ENCODE measurements around the gene XCL1.
A peak's percentile ranks its signal among the peaks of the same experiment; 100 is the strongest.
"Not testable (repeated sequence)": the region's sequence is repeated elsewhere in the genome, so short reads cannot be mapped to it uniquely, and the experiment has no call there.

Gene XCL1

GRCh38 chr1:168572633-168573032 lies 3.8 kb upstream of the XCL1 start:
- no peak overlapping the region for H3K4me2 ChIP-seq (ENCODE audit: low read length)
- no peaks in the 10 kb centered on the region for H4K20me1 ChIP-seq (ENCODE audit: insufficient read depth, low read length)
- TF ChIP-seq, protein P1, sequence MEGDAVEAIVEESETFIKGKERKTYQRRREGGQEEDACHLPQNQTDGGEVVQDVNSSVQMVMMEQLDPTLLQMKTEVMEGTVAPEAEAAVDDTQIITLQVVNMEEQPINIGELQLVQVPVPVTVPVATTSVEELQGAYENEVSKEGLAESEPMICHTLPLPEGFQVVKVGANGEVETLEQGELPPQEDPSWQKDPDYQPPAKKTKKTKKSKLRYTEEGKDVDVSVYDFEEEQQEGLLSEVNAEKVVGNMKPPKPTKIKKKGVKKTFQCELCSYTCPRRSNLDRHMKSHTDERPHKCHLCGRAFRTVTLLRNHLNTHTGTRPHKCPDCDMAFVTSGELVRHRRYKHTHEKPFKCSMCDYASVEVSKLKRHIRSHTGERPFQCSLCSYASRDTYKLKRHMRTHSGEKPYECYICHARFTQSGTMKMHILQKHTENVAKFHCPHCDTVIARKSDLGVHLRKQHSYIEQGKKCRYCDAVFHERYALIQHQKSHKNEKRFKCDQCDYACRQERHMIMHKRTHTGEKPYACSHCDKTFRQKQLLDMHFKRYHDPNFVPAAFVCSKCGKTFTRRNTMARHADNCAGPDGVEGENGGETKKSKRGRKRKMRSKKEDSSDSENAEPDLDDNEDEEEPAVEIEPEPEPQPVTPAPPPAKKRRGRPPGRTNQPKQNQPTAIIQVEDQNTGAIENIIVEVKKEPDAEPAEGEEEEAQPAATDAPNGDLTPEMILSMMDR (IDR thresholded peaks at IDR 0.05; ENCODE audit: low read depth, low read length): no peak
- TF ChIP-seq EZH2phosphoT487 (IDR thresholded peaks at IDR 0.05; ENCODE audit: low read depth): no peak
- no peak overlapping the region for H3K27ac ChIP-seq (ENCODE audit: low read length)
- no peak overlapping the region for H3K9ac ChIP-seq (ENCODE audit: low read length)
- H3K79me2 ChIP-seq (ENCODE audit: low read length): no peaks in the 10 kb centered on the region
- peaks cover 5% of the 10 kb centered on the region for H3K4me1 ChIP-seq (ENCODE audit: low read length)
- H3K4me3 ChIP-seq (ENCODE audit: low read length): no peak overlapping the region
- no peaks in the 10 kb centered on the region for H3K9me3 ChIP-seq (ENCODE audit: insufficient read depth, low read length)
- no peaks in the 10 kb centered on the region for H3K36me3 ChIP-seq (replicated peaks; ENCODE audit: low read depth, low read length)
- H2AFZ ChIP-seq (ENCODE audit: low read depth, low read length): no peak overlapping the region
- peaks cover 52% of the 10 kb centered on the region for H3K27me3 ChIP-seq (ENCODE audit: low read depth, low read length)

DNA sequence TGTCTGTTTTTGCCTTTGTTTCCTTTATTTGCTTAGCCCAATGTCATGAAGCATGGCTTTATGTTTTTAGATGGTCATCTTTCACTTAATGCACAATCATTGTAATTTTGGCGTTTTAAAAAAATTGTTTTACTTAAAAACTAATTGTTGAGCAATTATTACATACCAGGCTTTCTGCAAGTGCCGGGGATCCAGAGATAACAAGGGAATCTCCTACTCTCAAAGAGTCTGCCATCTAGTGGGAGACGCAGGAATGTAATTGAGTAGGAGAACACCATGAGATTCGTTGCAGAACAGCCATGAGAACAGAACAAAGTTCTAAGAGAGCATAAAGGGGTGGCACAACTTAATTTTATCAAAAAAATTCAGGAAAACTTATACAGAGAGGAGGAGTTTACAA lies 2.2 kb upstream of the XCL1 start:
- not testable (repeated sequence) for H3K9me3 ChIP-seq (ENCODE audit: insufficient read depth, low read length); H3K4me1 ChIP-seq (ENCODE audit: low read length); H3K27ac ChIP-seq (ENCODE audit: low read length); H3K9ac ChIP-seq (ENCODE audit: low read length); H3K4me2 ChIP-seq (ENCODE audit: low read length); H4K20me1 ChIP-seq (ENCODE audit: insufficient read depth, low read length); H3K79me2 ChIP-seq (ENCODE audit: low read length); H3K4me3 ChIP-seq (ENCODE audit: low read length); H2AFZ ChIP-seq (ENCODE audit: low read depth, low read length); H3K36me3 ChIP-seq (replicated peaks; ENCODE audit: low read depth, low read length)
- TF ChIP-seq, protein P1 (IDR thresholded peaks at IDR 0.05; ENCODE audit: low read depth, low read length): peak; percentile 36; the same call in 1 of the 2 replicates
- H3K27me3 ChIP-seq (ENCODE audit: low read depth, low read length): peaks cover 47% of the 10 kb centered on the region

GRCh38 chr1:168578531-168579185 lies 2.3 kb downstream of the XCL1 start:
- H3K9me3 ChIP-seq (ENCODE audit: insufficient read depth, low read length); H3K79me2 ChIP-seq (ENCODE audit: low read length); H3K4me2 ChIP-seq (ENCODE audit: low read length); H3K9ac ChIP-seq (ENCODE audit: low read length); H3K4me3 ChIP-seq (ENCODE audit: low read length); H3K27ac ChIP-seq (ENCODE audit: low read length); H4K20me1 ChIP-seq (ENCODE audit: insufficient read depth, low read length); H3K4me1 ChIP-seq (ENCODE audit: low read length); H2AFZ ChIP-seq (ENCODE audit: low read depth, low read length); H3K36me3 ChIP-seq (replicated peaks; ENCODE audit: low read depth, low read length): not testable (repeated sequence)
- peaks cover 14% of the 10 kb centered on the region; the same call in 1 of the 2 replicates for H3K27me3 ChIP-seq (ENCODE audit: low read depth, low read length)

DNA sequence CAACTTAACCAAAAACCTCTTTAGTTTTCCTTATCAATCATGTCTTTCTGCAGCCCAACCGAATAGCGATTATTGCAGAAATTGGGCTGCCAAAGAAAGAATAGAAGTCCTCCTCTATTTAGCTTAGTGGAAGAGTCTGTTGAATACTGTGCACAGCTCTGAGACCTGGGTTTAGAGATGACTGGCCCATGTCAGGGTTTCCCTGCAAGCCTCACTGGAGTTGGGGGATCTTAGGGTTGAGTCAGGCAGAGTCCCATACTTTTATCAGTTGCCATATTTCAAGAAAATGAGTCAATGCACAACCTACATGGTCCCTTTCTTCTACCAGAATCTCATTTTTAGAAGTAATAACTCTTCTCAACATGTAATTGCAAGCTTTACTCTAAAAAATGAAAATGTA lies 3.9 kb downstream of the XCL1 start:
- not testable (repeated sequence) for H3K36me3 ChIP-seq (replicated peaks; ENCODE audit: low read depth, low read length); H3K9ac ChIP-seq (ENCODE audit: low read length); H3K79me2 ChIP-seq (ENCODE audit: low read length)

GRCh38 chr1:168580991-168581390 lies 4.6 kb downstream of the XCL1 start:
- not testable (repeated sequence) for H3K9ac ChIP-seq (ENCODE audit: low read length); H4K20me1 ChIP-seq (ENCODE audit: insufficient read depth, low read length); H3K4me1 ChIP-seq (ENCODE audit: low read length); H2AFZ ChIP-seq (ENCODE audit: low read depth, low read length); H3K36me3 ChIP-seq (replicated peaks; ENCODE audit: low read depth, low read length); H3K79me2 ChIP-seq (ENCODE audit: low read length); H3K4me2 ChIP-seq (ENCODE audit: low read length); H3K9me3 ChIP-seq (ENCODE audit: insufficient read depth, low read length); H3K27ac ChIP-seq (ENCODE audit: low read length); H3K4me3 ChIP-seq (ENCODE audit: low read length)
- H3K27me3 ChIP-seq (ENCODE audit: low read depth, low read length): peaks cover 12% of the 10 kb centered on the region; the same call in 1 of the 2 replicates

More for the DNA sequence above, 3.9 kb downstream of the XCL1 start:
- not testable (repeated sequence) for H3K9me3 ChIP-seq (ENCODE audit: insufficient read depth, low read length); H3K27ac ChIP-seq (ENCODE audit: low read length); H4K20me1 ChIP-seq (ENCODE audit: insufficient read depth, low read length); H2AFZ ChIP-seq (ENCODE audit: low read depth, low read length); H3K4me1 ChIP-seq (ENCODE audit: low read length); H3K4me2 ChIP-seq (ENCODE audit: low read length); H3K4me3 ChIP-seq (ENCODE audit: low read length)
- peaks cover 12% of the 10 kb centered on the region; the same call in 1 of the 2 replicates for H3K27me3 ChIP-seq (ENCODE audit: low read depth, low read length)

Data from OCI-LY3 (cell line).